ENCODE data around the gene OTUB2. TPM values are rescaled to one million over a fixed set of nuclear protein-coding genes. Genes with fewer than 3 reads are reported as not detected.

Gene OTUB2
- total and polyA plus RNA-seq, 2 of the 8 experiments (the other 6 are each of a cell fraction or from before 2014, with no cell fraction given): 2.2 to 4.2 TPM

DNA sequence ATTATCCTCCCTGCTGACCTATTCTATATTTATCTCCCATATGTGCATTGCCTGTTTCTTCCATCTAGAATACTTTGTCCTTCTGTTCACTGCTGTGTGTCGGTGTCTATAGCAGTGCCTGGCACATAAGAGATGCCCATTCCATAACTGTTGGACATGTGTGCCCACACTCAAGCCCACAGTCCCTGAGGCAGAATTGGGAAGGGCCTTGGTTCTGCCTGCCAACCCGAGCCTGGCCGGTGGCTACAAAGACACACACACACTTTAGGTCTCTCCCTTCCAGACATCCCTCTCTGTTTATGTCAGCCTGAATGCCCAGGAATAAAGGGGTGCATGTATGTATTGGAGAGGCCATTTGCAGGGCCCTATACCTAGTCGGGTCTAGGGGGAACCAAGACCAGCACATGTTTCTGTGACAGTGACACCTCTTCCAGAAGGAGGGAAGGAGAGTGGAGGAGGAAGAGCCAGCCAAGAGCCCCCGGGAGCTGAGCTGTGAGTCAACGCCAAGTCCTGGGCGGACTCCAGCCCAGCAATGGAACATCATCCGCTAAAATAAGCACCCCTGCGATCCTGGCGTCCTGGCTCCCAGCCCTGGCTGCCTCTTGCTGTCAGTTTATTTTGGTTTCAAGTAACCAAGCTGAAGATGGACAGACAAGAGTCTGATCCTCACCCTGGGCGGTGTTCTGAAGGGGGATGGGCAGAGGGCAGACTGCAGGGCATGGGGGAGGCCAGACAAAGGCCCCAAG lies 45.5 kb upstream of the OTUB2 start:
- no peak overlapping the region for H2BK15ac ChIP-seq (ENCODE audit: low read length)
- no peak overlapping the region for H3K4me3 ChIP-seq (ENCODE audit: extremely low read depth in 1 of 4, insufficient read depth in 2 of 4, low read depth in 3 of 4, low read length in 4 of 4)
- no peak overlapping the region for H2BK12ac ChIP-seq (ENCODE audit: low read depth, low read length)
- H4K5ac ChIP-seq (ENCODE audit: insufficient read length, low read depth, low read length): no peak overlapping the region
- no peak overlapping the region for H3K14ac ChIP-seq (ENCODE audit: insufficient read length)
- H3K79me2 ChIP-seq (ENCODE audit: control insufficient read depth in 1 of 2, insufficient read depth in 2 of 2, low read length in 2 of 2): no peaks in the 10 kb centered on the region
- H3K36me3 ChIP-seq (ENCODE audit: control insufficient read depth in 2 of 4, insufficient read depth in 4 of 4, low read length in 3 of 4): no peaks in the 10 kb centered on the region
- no peak overlapping the region for H4K91ac ChIP-seq (replicated peaks; ENCODE audit: insufficient read length, low read length)
- ChIA-PET POLR2A (ENCODE audit: partially characterized antibody) (no interaction called here), CTCF (ENCODE audit: partially characterized antibody) (interaction anchor here (0.7 to 7.6 kb wide), 8 partner anchors 7 to 156 kb away, joined by 3 to 108 read pairs (median 22); partner anchors contain the start of genes ASB2 and CCDC197)
- H4K20me1 ChIP-seq (replicated peaks in 1 of 2; ENCODE audit: control insufficient read depth in 1 of 2, insufficient read depth in 2 of 2, low read length in 2 of 2): no peaks in the 10 kb centered on the region
- peaks cover 0 to 8% (median 2%) of the 10 kb centered on the region in 4 experiments; a peak in 4 of 7 replicates for H3K4me1 ChIP-seq (replicated peaks in 1 of 4; ENCODE audit: control insufficient read depth in 3 of 4, insufficient read depth in 4 of 4, low read length in 3 of 4)
- no peak overlapping the region for H3K18ac ChIP-seq (ENCODE audit: extremely low read depth, low read length)
- no peaks in the 10 kb centered on the region; a peak in 2 of 7 replicates for H3K27me3 ChIP-seq (replicated peaks in 1 of 4; ENCODE audit: control insufficient read depth in 3 of 4, extremely low read depth in 1 of 4, insufficient read depth in 3 of 4, low read length in 3 of 4)
- H3K56ac ChIP-seq (replicated peaks; ENCODE audit: insufficient read length, low read depth, low read length): no peak overlapping the region
- FAIRE-seq (no peak), DNase-seq (ENCODE audit: low read depth in 1 of 2, low spot score in 2 of 2) (no peak)
- no peak overlapping the region for H2BK120ac ChIP-seq (replicated peaks; ENCODE audit: low read depth, low read length)
- WGBS, 2 experiments (ENCODE audit: extremely low coverage in 1 of 2, insufficient coverage in 1 of 2, insufficient read length in 1 of 2, insufficient replicate concordance in 2 of 2, low coverage in 1 of 2, low lambda C conversion rate in 2 of 2, missing lambda C conversion rate in 1 of 2): 82% methylated on average over 11 of the region's 11 CpGs; no CpG with 5 or more reads in 1 of the 2 experiments
- H3K23ac ChIP-seq (ENCODE audit: insufficient read length): no peak overlapping the region
- H3K9me3 ChIP-seq (ENCODE audit: insufficient read depth in 2 of 2, low read depth in 1 of 2, low read length in 1 of 2): no peaks in the 10 kb centered on the region
- no peak overlapping the region for H3K9ac ChIP-seq (replicated peaks in 1 of 4; ENCODE audit: extremely low read depth in 1 of 4, low read depth in 3 of 4, low read length in 3 of 4)
- H2BK5ac ChIP-seq (ENCODE audit: low read depth, low read length): peak overlapping the region; percentile 12; the same call in 1 of the 2 replicates
- no peak overlapping the region for H2BK20ac ChIP-seq (ENCODE audit: low read length)
- no peaks in the 10 kb centered on the region for H3K23me2 ChIP-seq (ENCODE audit: low read depth, low read length)
- H3K27ac ChIP-seq (ENCODE audit: low read depth, low read length): no peak overlapping the region
- H3K4me2 ChIP-seq (ENCODE audit: insufficient read depth in 1 of 2, low read depth in 2 of 2, low read length in 2 of 2): no peak overlapping the region
- no peaks in the 10 kb centered on the region for H3K79me1 ChIP-seq (ENCODE audit: low read depth, low read length)
- no peak overlapping the region for H3K4ac ChIP-seq (replicated peaks; ENCODE audit: insufficient read length, low read depth, low read length)
- no peak overlapping the region for H4K8ac ChIP-seq (ENCODE audit: extremely low read depth, insufficient read depth, low read length)
- H2AK5ac ChIP-seq (ENCODE audit: low read depth, low read length): no peak overlapping the region; the same call in 1 of the 2 replicates
- no peak overlapping the region for H2AFZ ChIP-seq (ENCODE audit: low read length)
- TF ChIP-seq SUZ12 (IDR thresholded peaks at IDR 0.05; ENCODE audit: low read length) (no peak), GABPA (IDR thresholded peaks at IDR 0.05; ENCODE audit: borderline replicate concordance, insufficient read depth, low read length) (no peak), CEBPB (IDR thresholded peaks at IDR 0.05; ENCODE audit: low read depth, low read length) (no peak), ZNF274 (IDR thresholded peaks at IDR 0.05; ENCODE audit: borderline replicate concordance, extremely low read depth, low read length) (no peak), POLR2AphosphoS5 (IDR thresholded peaks at IDR 0.05; ENCODE audit: low read depth, low read length) (no peak), JUND (IDR thresholded peaks at IDR 0.05; ENCODE audit: low read length) (no peak), POU5F1 (IDR thresholded peaks at IDR 0.05; ENCODE audit: low read depth, low read length) (no peak), EGR1 (IDR thresholded peaks at IDR 0.05; ENCODE audit: borderline replicate concordance, low read depth, low read length) (no peak), POLR2A (IDR thresholded peaks at IDR 0.05; ENCODE audit: control extremely low read depth in 1 of 2, low read depth in 2 of 2, low read length in 2 of 2) (no peak), CTBP2 (IDR thresholded peaks at IDR 0.05; ENCODE audit: borderline replicate concordance, insufficient read depth, insufficient read length, low read length) (no peak), GTF2F1 (IDR thresholded peaks at IDR 0.05; ENCODE audit: borderline replicate concordance, low read depth, low read length) (no peak), BCL11A (IDR thresholded peaks at IDR 0.05; ENCODE audit: low read depth in 2 of 2, low read length in 2 of 2) (no peak)
- TF ChIP-seq, protein P1, sequence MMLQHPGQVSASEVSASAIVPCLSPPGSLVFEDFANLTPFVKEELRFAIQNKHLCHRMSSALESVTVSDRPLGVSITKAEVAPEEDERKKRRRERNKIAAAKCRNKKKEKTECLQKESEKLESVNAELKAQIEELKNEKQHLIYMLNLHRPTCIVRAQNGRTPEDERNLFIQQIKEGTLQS (IDR thresholded peaks at IDR 0.05; ENCODE audit: insufficient read depth, low read depth, low read length): no peak

Data from H1 (cell line).